Trophoblast cell (in vitro differentiated cells and primary cell): ENCODE results near the gene KDM2A.

Experiments
- DNase-seq, 2 donors: peaks; one replicate each; pipeline ENCODE4 v3.0.0-alpha.2; 2016
- H2AFZ ChIP-seq: 2 replicates; pipeline ENCODE4 v1.6.1; 2013; ENCODE audit warnings: low read length, moderate library complexity, mild to moderate bottlenecking; ENCODE audit not compliant: insufficient read depth, poor library complexity
- H2AK5ac ChIP-seq: 2 replicates; pipeline ENCODE4 v1.6.1; 2013; ENCODE audit warnings: mild to moderate bottlenecking, low read length
- H2BK120ac ChIP-seq: 2 replicates; pipeline ENCODE4 v1.6.1; 2013; ENCODE audit warnings: low read length, mild to moderate bottlenecking, moderate library complexity; ENCODE audit not compliant: insufficient read depth, poor library complexity
- H2BK12ac ChIP-seq: 2 replicates; pipeline ENCODE4 v1.6.1; 2013; ENCODE audit warnings: mild to moderate bottlenecking, low read length, moderate library complexity
- H2BK5ac ChIP-seq: 2 replicates; pipeline ENCODE4 v1.6.1; 2013; ENCODE audit warnings: low read length, low read depth, moderate library complexity, mild to moderate bottlenecking; ENCODE audit not compliant: poor library complexity
- H3K14ac ChIP-seq: 2 replicates; pipeline ENCODE4 v1.6.1; 2013; ENCODE audit warnings: mild to moderate bottlenecking, low read length
- H3K18ac ChIP-seq: 2 replicates; pipeline ENCODE4 v1.6.1; 2013; ENCODE audit warnings: mild to moderate bottlenecking, low read length
- H3K23ac ChIP-seq: 2 replicates; pipeline ENCODE4 v1.6.1; 2013; ENCODE audit warnings: low read length
- H3K27ac ChIP-seq: 2 replicates; pipeline ENCODE4 v1.5.1; 2013; ENCODE audit warnings: low read depth, mild to moderate bottlenecking, inconsistent platforms, low read length, moderate library complexity
- H3K27me3 ChIP-seq: 2 replicates; pipeline ENCODE4 v1.6.1; 2013; ENCODE audit warnings: inconsistent platforms, mild to moderate bottlenecking, low read length, moderate library complexity; ENCODE audit not compliant: insufficient read depth
- H3K36me3 ChIP-seq, 2 experiments: 1 replicate in 1 of 2; 2 replicates in 1 of 2; pipeline ENCODE4 v1.6.1; 2013; ENCODE audit warnings: low read length in 2 of 2, mild to moderate bottlenecking in 2 of 2, moderate library complexity in 1 of 2; ENCODE audit not compliant: insufficient read depth in 2 of 2, control insufficient read depth in 1 of 2
- H3K4ac ChIP-seq: 2 replicates; pipeline ENCODE4 v1.6.1; 2013; ENCODE audit warnings: low read depth, mild to moderate bottlenecking, low read length, moderate library complexity
- H3K4me1 ChIP-seq, 2 experiments: 1 replicate in 1 of 2; 2 replicates in 1 of 2; pipeline ENCODE4 v1.6.1; 2013; ENCODE audit warnings: low read length in 2 of 2, mild to moderate bottlenecking in 2 of 2, moderate library complexity in 1 of 2; ENCODE audit not compliant: insufficient read depth in 2 of 2, control insufficient read depth in 1 of 2
- H3K4me2 ChIP-seq: 2 replicates; pipeline ENCODE4 v1.6.1; 2013; ENCODE audit warnings: inconsistent platforms, mild to moderate bottlenecking, low read length, moderate library complexity
- H3K4me3 ChIP-seq: 2 replicates; pipeline ENCODE4 v1.5.1; 2013; ENCODE audit warnings: mild to moderate bottlenecking, low read depth, low read length, inconsistent platforms
- H3K79me1 ChIP-seq: one replicate; pipeline ENCODE4 v1.6.1; 2013; ENCODE audit warnings: low read length
- H3K79me2 ChIP-seq: 2 replicates; pipeline ENCODE4 v1.6.1; 2013; ENCODE audit warnings: low read length, mild to moderate bottlenecking; ENCODE audit not compliant: control insufficient read depth, insufficient read depth, poor library complexity
- H3K9ac ChIP-seq: 2 replicates; pipeline ENCODE4 v1.6.1; 2013; ENCODE audit warnings: mild to moderate bottlenecking, low read length
- H3K9me3 ChIP-seq: 2 replicates; pipeline ENCODE4 v1.6.1; 2013; ENCODE audit warnings: low read depth, mild to moderate bottlenecking, control low read depth, inconsistent platforms, low read length; ENCODE audit not compliant: insufficient read depth
- H4K12ac ChIP-seq: 2 replicates; pipeline ENCODE4 v1.6.1; 2013; ENCODE audit warnings: low read depth, mild to moderate bottlenecking, low read length, moderate library complexity
- H4K8ac ChIP-seq: 2 replicates; pipeline ENCODE4 v1.6.1; 2013; ENCODE audit warnings: low read depth, mild to moderate bottlenecking, low read length, moderate library complexity
- H4K91ac ChIP-seq: one replicate; pipeline ENCODE4 v1.6.1; 2013; ENCODE audit warnings: low read depth, mild to moderate bottlenecking, low read length, moderate library complexity
- WGBS: extraction: QIAGEN DNeasy Blood & Tissue Kit; methylation state at CpG from one replicate; pipeline ENCODE4 v1.1.7; 2013; ENCODE audit warnings: missing lambda C conversion rate; ENCODE audit not compliant: insufficient read length, insufficient coverage; ENCODE audit errors: extremely low coverage; 5-methylcytosine and 5-hydroxymethylcytosine counted together

The KDM2A gene

GRCh38 chr11:67099831-67100324 lies 19.2 kb upstream of the KDM2A start:
- Histone ChIP-seq H3K27me3 (no peaks in the 10 kb centered on the region), H3K36me3 (no peaks in the 10 kb centered on the region), H2AFZ (no peak overlapping the region), H4K91ac (no peak overlapping the region), H4K8ac (no peak overlapping the region), H3K23ac (no peak overlapping the region), H3K27ac (no peak overlapping the region), H3K9ac (no peak overlapping the region), H3K4ac (no peak overlapping the region), H2BK5ac (no peak overlapping the region), H3K4me3 (peak overlapping the region; percentile 23), H2BK12ac (no peak overlapping the region), H2AK5ac (no peak overlapping the region), H3K79me1 (no peaks in the 10 kb centered on the region), H3K4me2 (no peak overlapping the region), H3K4me1 (no peaks in the 10 kb centered on the region), H3K79me2 (no peaks in the 10 kb centered on the region), H3K14ac (no peak overlapping the region), H3K18ac (no peak overlapping the region), H4K12ac (no peak overlapping the region), H2BK120ac (no peak overlapping the region), H3K9me3 (peaks cover 2% of the 10 kb centered on the region)
- no peak for DNase-seq
- no CpG with 5 or more reads among the region's 6 CpGs for WGBS

GRCh38 chr11:67102664-67103063 lies 16.4 kb upstream of the KDM2A start:
- Histone ChIP-seq H2AFZ (no peak overlapping the region), H3K4me2 (no peak overlapping the region), H3K36me3 (no peaks in the 10 kb centered on the region), H3K4ac (no peak overlapping the region), H2BK120ac (no peak overlapping the region), H3K27ac (no peak overlapping the region), H3K27me3 (no peaks in the 10 kb centered on the region), H3K79me2 (no peaks in the 10 kb centered on the region), H4K8ac (no peak overlapping the region), H4K12ac (no peak overlapping the region), H3K23ac (no peak overlapping the region), H2AK5ac (no peak overlapping the region), H3K9me3 (peaks cover 2% of the 10 kb centered on the region), H2BK5ac (no peak overlapping the region), H3K14ac (no peak overlapping the region), H3K4me3 (no peak overlapping the region), H3K79me1 (no peaks in the 10 kb centered on the region), H4K91ac (no peak overlapping the region), H3K9ac (no peak overlapping the region), H3K18ac (no peak overlapping the region), H3K4me1 (no peaks in the 10 kb centered on the region), H2BK12ac (no peak overlapping the region)
- DNase-seq: no peak
- WGBS: no CpG with 5 or more reads among the region's 8 CpGs

GRCh38 chr11:67105964-67106363 lies 13.1 kb upstream of the KDM2A start:
- Histone ChIP-seq H3K4ac (no peak overlapping the region), H3K18ac (no peak overlapping the region), H4K12ac (no peak overlapping the region), H3K27me3 (no peaks in the 10 kb centered on the region), H2BK5ac (no peak overlapping the region), H3K9ac (no peak overlapping the region), H3K23ac (no peak overlapping the region), H3K27ac (no peak overlapping the region), H2BK120ac (no peak overlapping the region), H3K36me3 (no peaks in the 10 kb centered on the region), H3K79me1 (no peaks in the 10 kb centered on the region), H4K8ac (no peak overlapping the region), H2AK5ac (no peak overlapping the region), H3K14ac (no peak overlapping the region), H2BK12ac (no peak overlapping the region), H4K91ac (no peak overlapping the region), H3K4me1 (no peaks in the 10 kb centered on the region), H3K9me3 (no peaks in the 10 kb centered on the region), H3K4me3 (no peak overlapping the region), H3K4me2 (no peak overlapping the region), H2AFZ (no peak overlapping the region), H3K79me2 (no peaks in the 10 kb centered on the region)
- DNase-seq: no peak
- WGBS: no CpG with 5 or more reads among the region's 2 CpGs

GRCh38 chr11:67111261-67111660 lies 7.8 kb upstream of the KDM2A start:
- Histone ChIP-seq H4K8ac (no peak overlapping the region), H3K27ac (no peak overlapping the region), H3K4me1 (no peaks in the 10 kb centered on the region), H2BK120ac (no peak overlapping the region), H3K18ac (no peak overlapping the region), H4K12ac (no peak overlapping the region), H3K4me3 (no peak overlapping the region), H3K9ac (no peak overlapping the region), H3K27me3 (no peaks in the 10 kb centered on the region), H3K79me2 (no peaks in the 10 kb centered on the region), H4K91ac (no peak overlapping the region), H2BK12ac (no peak overlapping the region), H3K14ac (no peak overlapping the region), H3K23ac (no peak overlapping the region), H2AFZ (no peak overlapping the region), H3K4ac (no peak overlapping the region), H2BK5ac (no peak overlapping the region), H3K79me1 (no peaks in the 10 kb centered on the region), H3K36me3 (no peaks in the 10 kb centered on the region), H3K4me2 (no peak overlapping the region), H2AK5ac (no peak overlapping the region), H3K9me3 (no peaks in the 10 kb centered on the region)
- WGBS: no CpG with 5 or more reads among the region's 1 CpG
- DNase-seq: no peak
